NAMALWA (cell line): ENCODE results near the gene TM2D1.

ENCODE experiments used
- DNase-seq: peaks from one replicate; pipeline ENCODE4 v3.0.0-alpha.2; 2015; ENCODE audit warnings: low spot score

Gene TM2D1

DNA sequence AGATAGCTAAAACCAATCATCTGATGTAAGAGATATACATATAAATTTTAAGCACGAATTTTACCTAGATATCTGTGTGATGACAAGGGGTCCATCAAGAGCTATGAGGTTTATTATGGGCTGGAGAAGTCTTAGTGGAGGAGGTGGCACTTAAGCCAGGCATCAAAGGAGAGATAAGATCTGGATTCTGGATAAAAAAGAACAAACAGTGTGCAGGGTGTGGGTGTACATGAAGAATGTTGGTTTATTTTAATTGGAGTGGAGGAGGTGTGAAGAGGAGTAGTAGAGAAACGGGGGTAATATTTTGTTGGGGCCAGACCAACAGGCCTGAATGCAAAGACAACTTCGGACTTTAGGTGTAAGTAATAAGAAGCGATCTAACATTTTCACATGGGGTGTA is 80.6 kb downstream of the TM2D1 start:
- DNase-seq: no peak

DNA sequence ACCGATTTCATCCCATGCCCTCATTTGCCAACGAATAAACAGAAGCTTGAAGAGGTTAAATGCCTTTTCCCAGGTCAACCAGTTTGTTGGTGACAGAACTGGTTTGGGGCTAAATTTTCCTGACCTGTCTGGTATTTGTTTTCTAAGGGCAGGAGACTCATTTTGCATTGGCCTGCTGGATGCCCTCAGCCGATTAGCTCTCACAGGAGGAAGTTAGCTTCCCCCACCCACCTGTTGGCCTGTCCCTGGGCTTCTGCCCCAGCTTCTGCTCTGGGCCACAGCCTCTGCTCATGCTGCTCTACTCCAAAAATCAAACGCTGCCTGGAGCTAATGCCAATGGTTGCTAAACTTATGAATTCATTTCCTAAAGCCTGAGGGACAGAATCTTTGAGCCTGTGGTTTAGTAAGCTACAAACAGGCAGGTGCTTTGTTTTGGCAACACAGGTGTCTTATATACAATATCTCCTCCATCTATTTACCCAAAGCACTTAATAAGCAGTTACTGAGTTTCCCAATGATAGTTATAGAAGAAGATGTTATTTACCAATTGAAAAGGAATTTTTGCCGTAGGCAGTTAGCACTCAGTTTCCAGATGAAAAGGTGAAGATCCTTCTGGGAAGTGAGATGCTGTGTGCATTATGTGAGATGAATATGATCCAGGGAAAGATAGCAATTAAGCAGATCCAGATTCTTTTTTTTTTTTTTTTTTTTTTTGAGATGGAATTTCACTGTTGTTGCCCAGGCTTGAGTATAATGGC is 82.3 kb downstream of the TM2D1 start:
- DNase-seq: no peak

DNA sequence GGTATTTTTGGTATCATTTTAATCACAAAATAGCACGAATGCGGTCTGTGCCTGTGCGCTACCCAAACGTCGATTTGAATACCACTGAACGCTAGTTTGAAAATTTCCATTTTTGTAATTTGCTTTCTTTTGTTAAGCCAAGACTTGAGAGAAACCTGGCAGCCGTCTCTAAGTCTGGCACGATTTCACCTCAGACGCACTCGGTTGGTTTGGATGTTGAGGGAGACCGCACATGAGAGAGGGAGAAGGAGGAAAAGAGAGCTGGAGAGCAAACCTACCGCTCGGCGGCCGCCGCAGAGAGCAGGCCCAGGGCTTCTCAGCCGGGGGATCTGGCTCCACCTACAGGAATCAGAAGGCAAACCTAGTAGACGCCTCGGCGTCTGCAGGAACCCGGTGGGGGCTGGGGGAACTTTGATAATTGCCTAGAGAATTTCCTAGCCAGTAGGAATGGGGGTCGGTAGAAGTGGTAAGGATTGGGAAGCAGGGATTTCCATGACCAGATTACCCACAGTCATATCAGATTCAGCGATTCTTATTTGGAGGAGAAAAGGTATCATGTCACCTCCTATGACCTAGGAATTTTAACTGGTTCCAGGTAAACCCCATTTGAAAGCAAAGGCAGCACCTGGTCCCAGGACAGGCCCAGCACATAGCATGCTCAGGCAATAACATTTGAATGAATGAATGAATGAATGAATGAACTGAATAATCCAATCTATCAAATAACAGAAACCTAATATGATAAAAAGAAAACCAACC is 83.2 kb downstream of the TM2D1 start:
- peak; percentile 52 for DNase-seq

DNA sequence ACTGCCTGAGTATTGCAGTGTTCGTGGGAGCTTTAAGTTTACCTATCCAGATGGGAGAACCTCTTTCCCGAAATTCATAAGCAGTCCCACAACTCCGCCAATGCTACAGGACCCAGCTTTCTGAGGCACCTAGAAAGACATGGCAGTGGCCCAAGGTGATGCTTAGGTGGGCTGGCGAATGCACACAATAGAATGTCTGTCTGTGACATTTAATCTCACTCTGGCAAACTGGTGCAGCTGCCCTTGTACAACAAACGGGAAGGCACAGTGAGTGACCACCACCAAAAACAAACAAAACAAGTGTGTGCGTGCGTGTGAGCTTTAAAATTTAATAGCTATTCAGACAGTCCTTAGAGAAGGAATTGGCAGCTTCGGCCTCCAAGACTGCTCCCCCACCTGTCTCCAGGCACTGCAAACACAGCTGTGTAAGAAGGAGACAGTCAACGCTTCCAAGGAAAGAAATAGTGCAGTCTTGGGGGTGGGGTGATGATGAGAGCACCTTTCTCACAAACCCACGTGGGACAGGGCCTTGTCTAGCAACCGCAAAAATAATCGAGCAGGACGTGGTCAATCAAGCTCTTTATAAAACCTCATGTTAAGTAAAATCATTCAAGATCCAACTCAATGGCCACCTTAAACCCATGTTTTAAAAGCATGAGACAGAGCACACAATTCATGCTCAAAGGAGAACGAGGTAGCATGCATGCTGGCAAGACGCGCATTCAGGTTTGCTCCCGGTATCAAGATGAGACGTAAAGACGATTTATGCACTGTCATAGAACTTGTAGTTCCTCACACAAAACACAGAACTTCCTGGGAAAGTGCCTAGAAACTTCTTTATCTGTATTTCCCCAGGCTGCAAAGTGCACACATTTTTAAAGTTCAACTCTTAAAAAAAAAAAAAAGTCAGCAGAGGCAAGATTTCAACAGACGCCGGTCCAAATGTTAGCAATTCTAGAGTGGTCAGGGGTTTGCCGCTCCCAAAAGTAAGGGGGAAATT is 84.1 kb downstream of the TM2D1 start:
- DNase-seq: no peak

DNA sequence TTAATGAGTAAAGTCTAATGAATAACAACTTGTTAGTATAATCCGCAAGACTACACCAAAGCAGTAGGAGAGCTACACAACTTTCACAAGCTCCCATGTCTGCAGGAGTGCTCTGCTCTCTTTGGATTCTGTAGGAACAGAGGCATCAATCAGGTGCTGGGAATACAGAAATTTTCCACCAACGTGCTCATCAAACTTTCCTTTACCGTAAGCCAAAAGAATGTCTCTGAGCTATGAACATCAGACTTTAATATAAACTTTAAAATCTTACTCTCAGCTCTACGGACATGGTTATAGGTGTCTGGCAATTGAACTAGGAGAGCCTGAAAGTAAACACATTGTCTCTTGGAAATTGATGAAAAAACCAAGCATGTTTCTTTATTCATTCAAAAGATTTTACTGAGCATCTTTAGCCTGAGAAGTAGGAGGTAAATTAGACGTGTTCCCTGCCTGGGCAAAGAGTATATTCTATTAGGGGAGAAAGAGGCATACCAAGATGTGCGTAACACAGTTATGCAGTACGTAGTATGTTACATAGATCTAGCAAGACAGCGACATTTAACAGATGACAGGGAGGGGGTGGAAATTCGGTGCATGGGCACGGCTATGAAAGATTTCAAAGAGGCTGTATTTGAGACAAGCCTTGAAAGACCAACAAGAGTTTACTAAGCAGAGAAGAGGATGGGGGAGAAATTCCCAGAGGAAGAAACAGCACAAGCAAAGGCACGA is 85.2 kb downstream of the TM2D1 start:
- DNase-seq: no peak

DNA sequence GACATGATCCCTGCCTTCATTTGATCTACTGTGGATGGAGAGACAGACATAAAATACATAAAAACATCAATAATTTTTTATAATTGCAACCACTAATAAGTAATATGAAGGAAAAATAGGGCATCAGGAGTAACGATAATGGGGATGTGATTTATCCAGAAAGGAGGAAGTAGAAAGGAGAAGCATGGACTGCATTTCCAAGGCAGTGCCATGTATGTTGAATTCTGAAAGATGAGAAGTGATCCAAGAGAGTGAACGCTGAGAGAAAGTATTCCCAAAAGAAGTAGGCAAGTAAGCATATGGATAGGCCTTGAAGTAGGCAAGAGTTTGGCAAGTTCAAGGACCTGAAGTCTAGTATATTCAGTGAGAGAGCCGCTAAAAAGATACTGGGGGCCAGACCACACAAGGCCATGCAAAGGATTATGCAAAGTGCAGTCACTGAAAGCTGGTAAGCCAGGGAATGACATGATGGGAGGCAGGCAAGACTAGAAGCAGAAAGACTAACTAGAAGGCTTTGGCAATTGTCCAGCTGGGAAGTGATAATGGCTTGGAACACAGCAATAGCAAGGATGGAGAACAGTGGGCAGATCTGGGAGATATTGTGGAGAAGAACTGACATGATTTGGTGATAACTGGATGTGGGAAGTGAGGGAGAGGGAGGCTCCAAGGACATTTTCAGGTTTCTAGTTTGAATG is 85.9 kb downstream of the TM2D1 start:
- DNase-seq: no peak

DNA sequence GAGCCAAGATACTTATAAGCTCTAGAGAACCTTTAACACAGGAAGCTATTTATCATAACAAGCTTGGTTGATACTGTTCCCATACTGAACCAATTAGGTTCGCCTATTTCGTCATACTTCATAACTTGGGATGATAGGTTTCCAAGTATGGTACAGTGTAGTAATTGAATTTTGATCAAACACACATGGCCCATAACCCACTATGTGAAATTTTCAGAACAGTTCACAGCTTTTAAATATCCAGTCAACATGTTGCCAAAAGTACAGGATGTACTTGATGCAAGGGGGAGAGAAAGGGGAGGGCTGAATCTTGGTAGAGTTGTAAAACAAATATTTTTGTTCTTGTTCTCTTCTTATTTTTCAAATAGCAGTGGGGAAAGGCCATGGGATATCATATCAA is 86.6 kb downstream of the TM2D1 start:
- DNase-seq: no peak

DNA sequence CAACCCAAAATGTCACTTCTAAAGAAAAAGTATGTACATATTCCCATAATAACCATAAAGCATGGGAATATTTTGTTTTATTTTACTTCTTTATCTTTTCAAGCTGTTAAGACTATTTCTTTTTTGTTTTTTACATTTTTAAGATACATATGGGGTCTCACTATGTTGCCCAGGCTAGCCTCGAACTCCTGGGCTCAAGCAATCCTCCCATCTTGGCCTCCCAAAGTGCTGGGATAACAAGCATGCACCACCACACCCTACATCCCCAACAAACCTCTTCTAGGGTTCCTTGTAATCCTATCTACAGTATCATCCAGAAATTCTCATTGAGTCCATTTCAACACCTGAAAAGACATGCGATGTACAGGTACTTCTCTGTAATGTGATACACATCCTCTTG is 87.5 kb downstream of the TM2D1 start:
- no peak for DNase-seq

DNA sequence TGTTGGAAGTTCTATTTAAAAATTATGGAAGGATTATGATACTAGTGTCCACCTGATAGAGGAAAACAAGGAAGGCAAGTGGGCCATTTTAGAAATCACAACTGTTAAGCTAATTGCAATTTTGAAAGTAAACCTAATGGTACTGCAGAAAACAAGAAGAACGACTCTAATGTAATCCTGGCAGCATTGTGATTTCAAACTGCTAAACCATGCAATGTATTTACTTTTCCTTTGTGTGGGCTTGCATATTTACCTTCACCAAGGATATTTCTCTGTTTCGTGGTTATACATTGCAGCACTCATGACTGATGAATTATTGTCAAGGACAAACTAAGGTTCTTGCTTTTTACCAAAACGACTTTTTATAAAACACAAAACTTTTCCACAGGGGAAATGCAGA is 88.1 kb downstream of the TM2D1 start:
- no peak for DNase-seq

DNA sequence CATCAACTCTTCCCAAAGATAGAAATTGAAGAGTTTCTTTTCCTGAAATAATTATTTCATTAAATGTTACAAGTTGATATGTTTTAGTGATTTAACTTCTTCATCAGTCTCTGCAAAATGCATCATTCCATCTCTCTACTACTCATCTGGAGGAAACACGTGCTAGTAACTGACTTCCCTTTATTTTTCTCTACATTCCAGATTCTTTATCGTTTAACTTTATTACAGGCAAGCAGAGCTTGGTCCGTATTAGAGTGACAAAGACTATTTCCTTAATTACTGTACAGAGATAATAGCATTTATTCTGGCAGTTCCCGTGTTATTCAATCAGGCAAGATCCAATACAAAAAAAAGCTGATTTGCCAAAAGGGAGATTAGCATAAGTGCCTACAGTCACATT is 88.6 kb downstream of the TM2D1 start:
- no peak for DNase-seq

DNA sequence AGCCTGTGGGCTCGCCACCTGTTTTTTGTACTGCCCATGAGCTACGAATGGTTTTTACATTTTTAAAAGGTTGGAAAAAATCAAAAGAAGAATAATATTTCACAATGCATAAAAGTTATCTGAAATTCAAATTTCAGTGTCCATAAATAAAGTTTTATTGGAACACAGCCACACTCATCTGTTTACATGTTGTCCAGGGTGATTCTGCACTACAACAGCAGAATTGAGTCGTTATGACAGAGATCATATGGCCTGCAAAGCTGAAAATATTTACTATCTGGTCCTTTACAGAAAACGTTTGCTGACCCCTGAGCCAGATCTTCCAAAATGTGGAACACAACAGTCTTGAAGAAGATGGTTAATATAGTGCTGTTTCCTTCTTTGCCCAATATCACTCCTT is 89.4 kb downstream of the TM2D1 start:
- DNase-seq: no peak

DNA sequence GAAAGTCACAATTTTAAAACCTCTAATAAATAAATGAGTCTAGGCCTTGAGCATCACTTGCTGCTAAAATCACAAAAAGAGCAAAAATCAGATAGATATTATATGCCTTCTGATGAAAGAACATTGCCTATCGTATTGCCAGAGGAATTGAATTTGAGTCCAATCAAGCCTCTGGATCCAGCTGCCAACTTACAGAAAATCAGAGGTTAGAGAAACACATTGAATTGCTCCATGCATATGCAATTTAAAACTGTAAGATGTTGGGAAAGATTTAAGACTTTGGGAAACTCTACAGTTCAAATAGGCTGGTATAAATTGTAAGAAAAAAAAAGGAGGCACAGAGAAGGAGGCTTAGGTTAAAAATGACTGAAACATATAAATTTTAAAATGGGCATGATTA is 93.5 kb downstream of the TM2D1 start:
- DNase-seq: no peak
